Measurements from ENCODE around the gene GRIA4.

Gene GRIA4

DNA sequence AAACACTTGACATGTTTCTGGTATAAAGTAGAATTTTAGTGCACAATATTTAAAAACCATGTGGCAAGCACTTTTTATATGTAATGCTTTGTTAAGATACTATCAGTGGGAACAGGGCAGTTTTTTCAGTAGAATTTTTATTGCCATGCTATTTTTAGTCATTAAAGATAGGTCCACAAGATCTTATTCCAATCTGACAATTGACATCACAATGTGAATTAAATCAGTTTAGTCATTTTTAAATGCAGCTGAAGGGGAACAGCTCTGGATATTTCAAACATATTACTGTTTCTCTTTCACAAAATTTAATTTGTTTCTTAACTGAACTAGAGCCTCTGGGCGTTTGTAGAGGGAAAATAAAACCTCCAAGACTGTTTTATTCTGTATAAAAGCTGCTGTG is 218.0 kb downstream of the GRIA4 start:
- no peak overlapping the region for H3K4me3 ChIP-seq (ENCODE audit: low read length)
- no peaks in the 10 kb centered on the region for H3F3A ChIP-seq (ENCODE audit: control insufficient read depth, insufficient read depth)
- TF ChIP-seq EZH2phosphoT487 (IDR thresholded peaks at IDR 0.05; ENCODE audit: borderline replicate concordance, low read length): no peak
- TF ChIP-seq, protein P1, sequence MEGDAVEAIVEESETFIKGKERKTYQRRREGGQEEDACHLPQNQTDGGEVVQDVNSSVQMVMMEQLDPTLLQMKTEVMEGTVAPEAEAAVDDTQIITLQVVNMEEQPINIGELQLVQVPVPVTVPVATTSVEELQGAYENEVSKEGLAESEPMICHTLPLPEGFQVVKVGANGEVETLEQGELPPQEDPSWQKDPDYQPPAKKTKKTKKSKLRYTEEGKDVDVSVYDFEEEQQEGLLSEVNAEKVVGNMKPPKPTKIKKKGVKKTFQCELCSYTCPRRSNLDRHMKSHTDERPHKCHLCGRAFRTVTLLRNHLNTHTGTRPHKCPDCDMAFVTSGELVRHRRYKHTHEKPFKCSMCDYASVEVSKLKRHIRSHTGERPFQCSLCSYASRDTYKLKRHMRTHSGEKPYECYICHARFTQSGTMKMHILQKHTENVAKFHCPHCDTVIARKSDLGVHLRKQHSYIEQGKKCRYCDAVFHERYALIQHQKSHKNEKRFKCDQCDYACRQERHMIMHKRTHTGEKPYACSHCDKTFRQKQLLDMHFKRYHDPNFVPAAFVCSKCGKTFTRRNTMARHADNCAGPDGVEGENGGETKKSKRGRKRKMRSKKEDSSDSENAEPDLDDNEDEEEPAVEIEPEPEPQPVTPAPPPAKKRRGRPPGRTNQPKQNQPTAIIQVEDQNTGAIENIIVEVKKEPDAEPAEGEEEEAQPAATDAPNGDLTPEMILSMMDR (IDR thresholded peaks at IDR 0.05; ENCODE audit: low read depth, low read length, poor library complexity, severe bottlenecking): no peak

DNA sequence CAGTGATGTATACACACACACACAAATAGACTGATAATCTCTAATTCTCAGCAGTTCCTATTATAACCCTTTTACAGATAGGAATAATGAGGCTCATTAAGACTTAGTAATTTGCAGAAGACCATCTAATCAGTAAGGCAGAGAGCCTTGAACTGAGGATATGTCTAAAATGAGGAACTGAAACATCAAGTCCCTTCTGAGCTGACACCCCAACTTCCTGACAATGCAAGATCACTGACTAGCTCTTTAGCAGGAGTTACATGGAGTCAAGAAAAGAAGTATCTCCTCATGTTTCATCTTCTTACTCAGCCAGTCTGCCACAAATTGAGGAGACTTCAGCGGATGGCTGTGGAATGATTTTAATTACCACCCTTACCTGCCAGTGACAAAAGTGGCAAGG is 219.2 kb downstream of the GRIA4 start:
- Histone ChIP-seq H3K9me2 (replicated peaks; ENCODE audit: control insufficient read depth, low read length) (no peaks in the 10 kb centered on the region), H3K9me3 (ENCODE audit: control insufficient read depth, insufficient read depth, low read length) (no peaks in the 10 kb centered on the region), H3K27ac (ENCODE audit: low read depth, low read length) (no peak overlapping the region), H3K79me2 (ENCODE audit: control insufficient read depth, low read length) (no peaks in the 10 kb centered on the region), H3K4me1 (ENCODE audit: control insufficient read depth, low read length) (no peaks in the 10 kb centered on the region), H4K20me1 (ENCODE audit: control insufficient read depth, insufficient read depth, low read depth, low read length) (no peaks in the 10 kb centered on the region), H3K36me3 (ENCODE audit: control insufficient read depth, low read length) (no peaks in the 10 kb centered on the region), H3K4me2 (ENCODE audit: low read length) (no peak overlapping the region), H3F3A (ENCODE audit: control insufficient read depth, insufficient read depth) (no peaks in the 10 kb centered on the region), H3K4me3 (ENCODE audit: low read length) (no peak overlapping the region), H3K27me3 (ENCODE audit: control insufficient read depth, low read length) (no peaks in the 10 kb centered on the region)
- no peak for TF ChIP-seq EZH2phosphoT487 (IDR thresholded peaks at IDR 0.05; ENCODE audit: borderline replicate concordance, low read length)
- TF ChIP-seq, protein P1 (IDR thresholded peaks at IDR 0.05; ENCODE audit: low read depth, low read length, poor library complexity, severe bottlenecking): no peak

More for the DNA sequence above, 218.0 kb downstream of the GRIA4 start:
- Histone ChIP-seq H3K79me2 (ENCODE audit: control insufficient read depth, low read length) (no peaks in the 10 kb centered on the region), H3K9me2 (replicated peaks; ENCODE audit: control insufficient read depth, low read length) (no peaks in the 10 kb centered on the region), H3K36me3 (ENCODE audit: control insufficient read depth, low read length) (no peaks in the 10 kb centered on the region), H3K27me3 (ENCODE audit: control insufficient read depth, low read length) (no peaks in the 10 kb centered on the region), H3K27ac (ENCODE audit: low read depth, low read length) (no peak overlapping the region), H3K4me2 (ENCODE audit: low read length) (no peak overlapping the region), H3K9me3 (ENCODE audit: control insufficient read depth, insufficient read depth, low read length) (no peaks in the 10 kb centered on the region), H3K4me1 (ENCODE audit: control insufficient read depth, low read length) (no peaks in the 10 kb centered on the region), H4K20me1 (ENCODE audit: control insufficient read depth, insufficient read depth, low read depth, low read length) (no peaks in the 10 kb centered on the region)

DNA sequence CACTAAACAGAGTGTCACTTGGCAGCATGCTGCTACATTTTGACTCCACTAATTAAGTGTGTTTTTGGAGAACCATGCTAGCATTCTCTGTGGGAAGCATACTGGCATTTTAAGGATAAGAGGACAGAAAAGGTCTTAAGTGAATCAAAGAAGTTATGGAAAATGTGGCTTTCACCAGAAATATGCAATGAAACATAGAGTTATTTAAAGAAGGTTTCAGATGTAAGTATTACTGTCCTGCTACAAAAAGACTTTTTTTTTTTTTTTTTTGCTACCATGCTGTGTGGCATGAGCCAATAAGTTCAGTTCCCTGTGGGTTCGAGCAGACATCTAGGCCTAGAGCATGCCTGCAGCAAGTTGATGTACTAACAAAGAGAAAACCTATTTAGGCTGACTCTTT is 224.6 kb downstream of the GRIA4 start:
- Histone ChIP-seq H3K27ac (ENCODE audit: low read depth, low read length) (no peak overlapping the region), H3K9me3 (ENCODE audit: control insufficient read depth, insufficient read depth, low read length) (no peaks in the 10 kb centered on the region), H3K9me2 (replicated peaks; ENCODE audit: control insufficient read depth, low read length) (no peaks in the 10 kb centered on the region; the same call in 1 of the 2 replicates), H3F3A (ENCODE audit: control insufficient read depth, insufficient read depth) (no peaks in the 10 kb centered on the region), H3K4me3 (ENCODE audit: low read length) (no peak overlapping the region), H3K36me3 (ENCODE audit: control insufficient read depth, low read length) (no peaks in the 10 kb centered on the region), H3K4me2 (ENCODE audit: low read length) (no peak overlapping the region), H3K79me2 (ENCODE audit: control insufficient read depth, low read length) (no peaks in the 10 kb centered on the region), H3K4me1 (ENCODE audit: control insufficient read depth, low read length) (no peaks in the 10 kb centered on the region), H3K27me3 (ENCODE audit: control insufficient read depth, low read length) (no peaks in the 10 kb centered on the region), H4K20me1 (ENCODE audit: control insufficient read depth, insufficient read depth, low read depth, low read length) (no peaks in the 10 kb centered on the region)
- no peak for TF ChIP-seq EZH2phosphoT487 (IDR thresholded peaks at IDR 0.05; ENCODE audit: borderline replicate concordance, low read length)
- TF ChIP-seq, protein P1 (IDR thresholded peaks at IDR 0.05; ENCODE audit: low read depth, low read length, poor library complexity, severe bottlenecking): no peak
